ENCODE measurements around the gene BBS4.
A peak's percentile ranks its signal among the peaks of the same experiment; 100 is the strongest.

The BBS4 gene

DNA sequence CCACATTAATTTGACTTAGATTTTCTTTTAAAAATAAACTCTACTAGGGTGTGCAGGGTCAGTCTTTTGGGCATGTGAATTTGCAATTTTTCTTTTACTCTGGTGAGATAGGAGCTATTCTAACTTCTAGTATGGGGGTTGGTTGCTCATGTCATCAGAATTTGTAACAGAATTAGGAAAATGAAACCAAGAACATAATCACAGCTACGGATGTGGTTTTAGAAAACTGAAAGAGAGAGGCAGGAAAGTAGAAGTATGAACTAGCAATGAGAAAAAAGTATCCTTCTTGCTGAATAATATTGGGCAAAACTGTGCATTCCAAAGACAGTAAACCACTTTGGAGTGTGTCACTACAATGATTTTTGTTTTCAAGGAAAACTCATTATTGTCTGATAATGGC lies 54.2 kb downstream of the BBS4 start:
- POLR2A ChIA-PET, result no interaction called here
- Histone ChIP-seq H3K4me3 (ENCODE audit: low read depth, low read length) (no peak overlapping the region), H3K36me3 (ENCODE audit: control insufficient read depth in 2 of 2, insufficient read depth in 1 of 2, low read length in 2 of 2) (peaks cover 34 to 46% of the 10 kb centered on the region in 2 experiments), H3K27ac (ENCODE audit: extremely low read depth, low read depth, low read length) (no peak overlapping the region), H3K4me1 (ENCODE audit: control insufficient read depth, insufficient read depth, low read length) (no peaks in the 10 kb centered on the region), H3K9me3 (ENCODE audit: control insufficient read depth, insufficient read depth, low read depth, low read length) (no peaks in the 10 kb centered on the region)
- TF ChIP-seq ZNF596 (tag by site-specific recombination; IDR thresholded peaks at IDR 0.05) (no peak), ZNF184 (tag by site-specific recombination; IDR thresholded peaks at IDR 0.05) (no peak)
- CTCF ChIA-PET, result interaction anchor here (1.0 to 2.9 kb wide), 2 partner anchors 17 kb away, joined by 3 to 19 read pairs; no protein-coding TSS in a partner anchor

- Histone ChIP-seq H3K27ac (ENCODE audit: extremely low read depth, low read depth, low read length) (no peak overlapping the region), H3K36me3 (ENCODE audit: control insufficient read depth in 2 of 2, insufficient read depth in 1 of 2, low read length in 2 of 2) (peaks cover 7 to 40% of the 10 kb centered on the region in 2 experiments), H3K4me1 (ENCODE audit: control insufficient read depth, insufficient read depth, low read length) (no peaks in the 10 kb centered on the region), H3K4me3 (ENCODE audit: low read depth, low read length) (no peak overlapping the region), H3K9me3 (ENCODE audit: control insufficient read depth, insufficient read depth, low read depth, low read length) (no peaks in the 10 kb centered on the region)
- TF ChIP-seq, protein P1, sequence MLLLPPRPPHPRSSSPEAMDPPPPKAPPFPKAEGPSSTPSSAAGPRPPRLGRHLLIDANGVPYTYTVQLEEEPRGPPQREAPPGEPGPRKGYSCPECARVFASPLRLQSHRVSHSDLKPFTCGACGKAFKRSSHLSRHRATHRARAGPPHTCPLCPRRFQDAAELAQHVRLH (tag by site-specific recombination; IDR thresholded peaks at IDR 0.05), result 0 out of 2 replicates have a peak, but pooled peaks have one; percentile 18
- no peak for TF ChIP-seq FEZF1 (tag by site-specific recombination; IDR thresholded peaks at IDR 0.05)
- TF ChIP-seq KLF10 (tag by site-specific recombination; IDR thresholded peaks at IDR 0.05), result no peak
- TF ChIP-seq ZNF510 (tag by site-specific recombination; IDR thresholded peaks at IDR 0.05; ENCODE audit: insufficient replicate concordance), result no peak
- POLR2A ChIA-PET, result no interaction called here
- CTCF ChIA-PET, result interaction anchor here (0.6 to 3.4 kb wide), 3 partner anchors 28 to 706 kb away, joined by 5 to 19 read pairs (median 5); no protein-coding TSS in a partner anchor
Observed at GRCh38 chr15:72749700-72750099, 63.7 kb downstream of the BBS4 start.

- Histone ChIP-seq H3K36me3 (ENCODE audit: control insufficient read depth in 2 of 2, insufficient read depth in 1 of 2, low read length in 2 of 2) (peaks cover 0 to 62% of the 10 kb centered on the region in 2 experiments; a peak in 2 of 3 replicates), H3K27ac (ENCODE audit: extremely low read depth, low read depth, low read length) (no peak overlapping the region), H3K9me3 (ENCODE audit: control insufficient read depth, insufficient read depth, low read depth, low read length) (no peaks in the 10 kb centered on the region), H3K4me1 (ENCODE audit: control insufficient read depth, insufficient read depth, low read length) (no peaks in the 10 kb centered on the region), H3K4me3 (ENCODE audit: low read depth, low read length) (no peak overlapping the region)
- CTCF ChIA-PET, result interaction anchor here (2.0 kb wide), 1 partner anchor 30 kb away, joined by 10 read pairs; no protein-coding TSS in a partner anchor
- no peak for TF ChIP-seq ZFP69B (tag by site-specific recombination; IDR thresholded peaks at IDR 0.05)
- no peak for TF ChIP-seq OSR2 (tag by site-specific recombination; IDR thresholded peaks at IDR 0.05)
- TF ChIP-seq ZSCAN23 (tag by site-specific recombination; IDR thresholded peaks at IDR 0.05), result no peak
- no peak for TF ChIP-seq ZNF394 (tag by site-specific recombination; IDR thresholded peaks at IDR 0.05; ENCODE audit: borderline replicate concordance)
- no peak for TF ChIP-seq HOXC10 (CRISPR knock-in tag; IDR thresholded peaks at IDR 0.05)
- TF ChIP-seq ZNF10 (tag by site-specific recombination; IDR thresholded peaks at IDR 0.05), result no peak
- TF ChIP-seq ZNF610 (tag by site-specific recombination; IDR thresholded peaks at IDR 0.05; ENCODE audit: borderline replicate concordance), result no peak
- no peak for TF ChIP-seq ZNF585B (tag by site-specific recombination; IDR thresholded peaks at IDR 0.05)
- TF ChIP-seq EGR2 (tag by site-specific recombination; IDR thresholded peaks at IDR 0.05; ENCODE audit: low read depth), result no peak
- TF ChIP-seq ZNF624 (tag by site-specific recombination; IDR thresholded peaks at IDR 0.05), result no peak
- no peak for TF ChIP-seq ZNF133 (tag by site-specific recombination; IDR thresholded peaks at IDR 0.05)
- no peak for TF ChIP-seq OVOL3 (tag by site-specific recombination; IDR thresholded peaks at IDR 0.05)
- no peak for TF ChIP-seq ZNF830 (tag by site-specific recombination; IDR thresholded peaks at IDR 0.05; ENCODE audit: low read depth)
- no peak for TF ChIP-seq ZNF362 (tag by site-specific recombination; IDR thresholded peaks at IDR 0.05)
- TF ChIP-seq, protein P2, sequence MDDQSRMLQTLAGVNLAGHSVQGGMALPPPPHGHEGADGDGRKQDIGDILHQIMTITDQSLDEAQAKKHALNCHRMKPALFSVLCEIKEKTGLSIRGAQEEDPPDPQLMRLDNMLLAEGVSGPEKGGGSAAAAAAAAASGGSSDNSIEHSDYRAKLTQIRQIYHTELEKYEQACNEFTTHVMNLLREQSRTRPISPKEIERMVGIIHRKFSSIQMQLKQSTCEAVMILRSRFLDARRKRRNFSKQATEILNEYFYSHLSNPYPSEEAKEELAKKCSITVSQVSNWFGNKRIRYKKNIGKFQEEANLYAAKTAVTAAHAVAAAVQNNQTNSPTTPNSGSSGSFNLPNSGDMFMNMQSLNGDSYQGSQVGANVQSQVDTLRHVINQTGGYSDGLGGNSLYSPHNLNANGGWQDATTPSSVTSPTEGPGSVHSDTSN (CRISPR knock-in tag; IDR thresholded peaks at IDR 0.05), result no peak
- no peak for TF ChIP-seq ZNF2 (tag by site-specific recombination; IDR thresholded peaks at IDR 0.05)
- TF ChIP-seq GLIS1 (tag by site-specific recombination; IDR thresholded peaks at IDR 0.05), result no peak
- no peak for TF ChIP-seq ZNF121 (tag by site-specific recombination; IDR thresholded peaks at IDR 0.05)
- TF ChIP-seq ZNF221 (tag by site-specific recombination; IDR thresholded peaks at IDR 0.05; ENCODE audit: borderline replicate concordance), result no peak
- no peak for TF ChIP-seq ZNF23 (tag by site-specific recombination; IDR thresholded peaks at IDR 0.05; ENCODE audit: borderline replicate concordance)
- POLR2A ChIA-PET, result no interaction called here
Observed at GRCh38 chr15:72751751-72752455, 65.9 kb downstream of the BBS4 start.
